HG02763 (cell line): ENCODE measurements around the gene C14orf93.
"Not testable (repeated sequence)": the region's sequence is repeated elsewhere in the genome, so short reads cannot be mapped to it uniquely, and the experiment has no call there.

ENCODE experiments used
- ATAC-seq: cut with Tn5 transposase; IDR thresholded peaks from one replicate; pipeline ENCODE4 v1.9.1; 2021; ENCODE audit warnings: mild to moderate bottlenecking, moderate library complexity; ENCODE audit not compliant: unreplicated experiment

The C14orf93 gene

DNA sequence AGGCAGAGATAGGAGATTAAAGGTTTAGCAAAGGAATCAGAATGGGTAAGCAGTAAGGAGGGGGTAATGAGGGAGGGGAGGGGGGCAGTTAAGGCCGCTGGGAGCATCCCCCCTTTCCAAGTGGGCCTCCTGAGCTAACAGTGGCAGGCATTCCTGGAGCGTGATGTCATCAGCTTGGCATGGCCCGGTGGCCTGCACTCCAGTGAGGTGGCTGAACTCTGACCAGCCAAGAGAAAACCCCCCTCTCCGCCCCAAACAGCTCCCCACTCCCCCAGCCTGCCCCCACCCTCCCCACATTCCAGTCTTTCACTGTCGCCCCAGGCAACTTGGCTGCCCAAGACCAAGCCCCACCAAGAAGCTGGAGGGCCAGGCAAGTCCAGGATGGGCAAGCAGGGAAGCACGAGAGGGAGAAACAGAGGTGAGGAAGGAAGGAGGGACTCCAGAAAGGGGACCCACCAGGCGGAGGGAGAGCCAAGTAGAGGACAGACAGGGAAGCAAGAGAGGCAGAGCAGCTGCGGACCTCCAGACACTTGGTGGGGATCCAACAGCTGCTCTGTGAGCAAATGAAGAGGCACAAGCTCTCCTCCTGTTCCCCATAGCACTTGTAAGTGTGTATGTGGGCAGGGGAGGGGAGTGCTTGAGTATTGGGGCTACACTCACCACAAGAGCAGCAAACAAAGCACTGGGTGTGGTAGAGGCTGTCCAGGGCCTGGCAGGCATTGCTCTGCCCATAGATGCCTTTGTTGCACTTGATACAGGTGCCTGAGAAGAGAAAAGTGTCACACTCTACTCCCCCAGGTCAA is 32.1 kb downstream of the C14orf93 start:
- no peak for ATAC-seq

DNA sequence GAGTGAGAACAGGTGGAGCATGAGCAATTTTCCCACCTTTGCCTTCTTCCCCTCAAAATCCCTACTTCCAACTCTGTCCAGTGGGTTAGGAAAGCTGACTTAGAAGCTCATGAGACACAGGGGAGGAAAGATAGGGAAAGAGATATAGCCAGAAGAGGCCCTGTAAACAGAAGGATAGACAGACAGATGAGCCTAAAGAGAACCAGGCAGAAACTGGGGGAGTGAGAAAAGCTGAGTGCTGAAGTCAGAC is 32.6 kb downstream of the C14orf93 start:
- ATAC-seq = no peak

DNA sequence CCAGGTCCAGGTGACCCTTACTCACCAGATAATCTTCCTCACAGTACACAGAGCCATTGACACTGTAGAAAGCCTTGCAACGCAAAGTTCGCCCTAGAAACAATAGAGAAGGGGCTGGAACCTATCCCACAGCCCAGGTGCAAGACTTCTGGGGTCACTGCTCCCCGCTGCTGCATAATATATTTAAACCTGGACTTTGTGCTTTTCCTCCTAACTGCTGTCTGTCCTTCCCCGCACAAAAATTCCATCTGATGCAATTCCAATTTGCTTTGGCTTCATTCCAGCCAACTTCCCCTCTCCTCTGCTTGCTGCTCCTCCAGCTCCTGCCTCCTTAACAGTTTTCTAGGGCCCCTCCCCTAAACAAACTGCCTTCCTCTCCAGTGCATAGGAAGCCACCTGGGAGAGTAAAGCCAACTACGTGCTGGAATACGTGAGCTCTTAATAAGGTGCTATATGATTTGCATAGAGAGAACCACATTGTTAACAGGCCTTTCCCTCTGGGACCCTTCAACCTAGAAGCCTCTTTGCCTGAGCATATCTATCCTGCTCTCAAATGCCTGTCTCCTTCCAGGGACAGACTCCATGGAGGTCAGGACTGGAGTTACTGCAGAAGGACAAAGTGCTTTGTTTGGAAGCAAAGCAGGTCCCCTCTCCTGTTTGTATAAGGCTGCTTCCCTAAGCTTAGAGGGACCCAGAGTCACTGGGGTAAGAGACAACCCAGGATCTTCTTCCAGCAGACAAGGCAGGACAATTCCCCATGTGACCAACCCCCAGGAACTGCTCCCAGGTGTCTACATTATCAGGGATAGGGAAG is 33.1 kb downstream of the C14orf93 start:
- no peak for ATAC-seq

DNA sequence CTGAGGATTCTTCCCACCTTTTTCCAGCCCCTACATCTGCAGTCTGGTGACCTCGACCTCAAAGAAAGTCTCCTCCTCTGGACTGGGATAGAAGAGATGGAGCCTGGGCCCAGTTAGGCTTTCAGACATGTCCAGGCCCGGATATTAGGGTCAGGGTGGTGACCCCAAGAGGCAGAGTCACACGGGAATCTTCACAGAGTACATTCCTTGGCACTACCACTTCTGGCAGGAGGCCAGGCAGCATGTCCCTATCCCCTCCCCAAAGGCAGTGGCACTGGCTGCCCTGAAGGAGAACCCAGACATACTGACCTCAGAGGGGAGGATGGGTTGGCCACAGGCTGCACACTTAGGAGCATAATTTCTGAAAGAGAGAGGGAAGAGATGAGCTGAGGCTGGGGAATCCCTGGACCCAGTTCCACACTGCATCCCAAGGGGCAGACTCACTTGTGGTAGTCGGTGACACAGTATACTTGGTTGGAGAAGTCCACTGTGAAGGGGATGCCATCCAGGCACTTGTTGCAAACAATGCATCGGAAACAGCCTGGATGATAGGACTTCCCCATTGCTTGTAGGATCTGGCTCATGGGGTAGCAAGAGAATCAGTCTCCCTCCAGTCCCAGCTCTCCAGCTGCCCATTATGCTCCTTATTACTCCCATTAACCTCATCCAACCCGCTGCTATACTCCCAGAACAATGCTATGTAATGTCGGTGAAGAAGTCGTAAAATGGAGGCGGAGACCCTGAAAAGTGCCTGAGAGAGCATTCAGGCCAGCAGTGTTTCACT is 35.2 kb downstream of the C14orf93 start:
- ATAC-seq = no peak

DNA sequence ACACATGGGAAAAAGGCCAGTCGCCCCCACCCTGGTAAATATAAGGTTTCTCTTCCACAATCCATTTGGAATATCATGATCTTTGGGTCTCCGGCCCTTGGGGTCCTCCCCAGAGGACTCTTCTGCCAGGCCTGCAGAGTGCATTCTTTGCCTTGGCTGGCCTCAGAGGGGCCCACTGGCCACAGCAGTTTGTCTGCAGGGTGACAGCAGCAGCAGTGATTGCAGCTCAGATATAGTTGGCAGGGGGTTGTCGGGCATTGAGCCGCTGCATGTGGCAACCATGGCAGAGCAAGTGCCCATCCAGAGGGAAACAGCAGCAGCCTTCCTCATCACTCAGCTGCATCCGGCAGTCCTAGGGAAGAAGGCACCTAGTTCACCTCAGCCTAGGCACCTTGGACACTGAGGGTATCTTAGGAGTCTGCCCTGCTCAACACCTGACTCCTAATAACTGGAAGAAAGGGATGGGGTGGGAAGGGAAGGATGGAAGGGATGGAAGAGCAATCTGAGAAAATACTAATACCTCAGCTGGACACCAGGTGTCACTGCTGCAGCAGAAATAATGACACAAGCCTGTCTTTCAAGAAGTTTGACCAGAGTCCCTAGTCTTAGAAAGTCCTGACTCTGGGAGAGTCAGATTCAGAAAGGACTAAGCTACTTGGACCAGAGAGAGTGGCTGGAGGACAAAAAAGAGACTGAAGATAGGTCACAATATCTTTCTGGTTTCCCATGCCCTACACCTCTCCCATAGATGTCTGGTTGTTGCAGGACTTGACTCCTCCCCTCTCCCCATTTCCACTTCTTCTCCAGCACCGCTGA is 36.5 kb downstream of the C14orf93 start:
- no peak for ATAC-seq

DNA sequence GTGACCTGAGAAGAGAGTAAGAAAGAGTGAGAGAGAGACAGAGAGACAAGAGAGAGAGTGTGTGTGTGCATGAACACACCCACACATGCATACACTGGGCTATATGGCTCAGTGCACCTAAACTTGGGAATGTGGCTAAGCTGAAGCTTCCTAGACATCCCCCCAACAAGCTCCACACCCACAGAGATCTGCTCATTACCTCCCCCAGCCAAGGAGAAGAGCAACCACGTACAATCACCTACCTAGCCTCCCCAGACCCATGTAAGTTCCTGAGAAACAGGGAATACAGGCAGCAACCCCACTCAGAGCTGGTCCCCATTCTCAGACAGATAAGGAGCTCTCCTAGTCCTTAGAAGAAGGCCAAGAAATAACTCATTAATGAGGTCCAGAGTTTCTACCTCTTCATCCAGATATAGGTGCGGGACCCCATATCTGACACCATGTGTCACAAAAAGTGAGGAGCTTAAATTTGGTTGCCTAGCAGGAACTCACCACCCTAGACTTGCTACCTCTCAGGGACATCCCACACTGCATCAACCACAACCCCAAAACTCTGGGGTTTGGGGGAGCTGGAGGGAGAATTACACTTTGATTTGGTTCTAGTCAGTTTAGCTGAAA is 37.5 kb downstream of the C14orf93 start:
- no peak for ATAC-seq

DNA sequence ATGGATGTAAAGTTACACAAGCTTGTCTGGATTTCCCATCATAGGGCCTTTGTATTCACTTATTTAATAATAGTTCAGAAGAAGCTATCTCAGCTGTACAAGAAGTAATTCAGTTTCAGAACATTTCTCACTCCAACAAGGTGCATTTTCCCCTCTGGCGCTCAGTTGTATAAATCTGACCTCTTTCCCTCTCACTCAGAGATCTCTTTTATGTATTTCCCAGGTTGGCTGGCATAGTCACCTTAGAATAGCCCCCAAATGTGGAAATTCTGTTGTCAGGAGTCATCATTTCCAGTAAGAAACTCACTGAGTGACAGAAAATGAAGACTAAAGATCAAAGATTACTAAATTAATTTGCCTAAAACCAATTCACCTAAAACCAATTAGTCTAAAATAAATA is 38.8 kb downstream of the C14orf93 start:
- no peak for ATAC-seq

DNA sequence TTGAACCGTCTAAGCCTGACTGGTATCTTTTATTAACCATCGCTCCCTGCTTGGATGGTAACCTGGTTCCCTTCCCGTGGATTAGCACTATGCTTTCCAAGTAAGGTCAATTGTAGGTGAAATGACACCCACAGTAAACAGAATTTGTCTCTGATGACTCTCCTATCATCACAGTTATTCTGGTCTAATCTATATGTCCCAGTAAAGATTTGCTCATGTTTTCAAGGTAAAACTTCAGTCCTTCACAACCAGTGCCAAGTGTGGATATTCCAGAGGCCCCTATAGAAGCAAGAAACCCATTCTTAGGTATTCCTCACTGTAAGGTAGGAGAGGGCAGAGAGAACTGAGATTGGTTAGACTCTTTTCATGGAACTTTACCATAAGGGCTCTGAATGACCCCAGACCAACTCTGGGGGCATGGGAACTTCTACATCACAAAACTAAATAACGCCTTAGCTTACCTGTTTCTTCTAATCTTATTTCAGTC is 43.1 kb downstream of the C14orf93 start:
- no peak for ATAC-seq

DNA sequence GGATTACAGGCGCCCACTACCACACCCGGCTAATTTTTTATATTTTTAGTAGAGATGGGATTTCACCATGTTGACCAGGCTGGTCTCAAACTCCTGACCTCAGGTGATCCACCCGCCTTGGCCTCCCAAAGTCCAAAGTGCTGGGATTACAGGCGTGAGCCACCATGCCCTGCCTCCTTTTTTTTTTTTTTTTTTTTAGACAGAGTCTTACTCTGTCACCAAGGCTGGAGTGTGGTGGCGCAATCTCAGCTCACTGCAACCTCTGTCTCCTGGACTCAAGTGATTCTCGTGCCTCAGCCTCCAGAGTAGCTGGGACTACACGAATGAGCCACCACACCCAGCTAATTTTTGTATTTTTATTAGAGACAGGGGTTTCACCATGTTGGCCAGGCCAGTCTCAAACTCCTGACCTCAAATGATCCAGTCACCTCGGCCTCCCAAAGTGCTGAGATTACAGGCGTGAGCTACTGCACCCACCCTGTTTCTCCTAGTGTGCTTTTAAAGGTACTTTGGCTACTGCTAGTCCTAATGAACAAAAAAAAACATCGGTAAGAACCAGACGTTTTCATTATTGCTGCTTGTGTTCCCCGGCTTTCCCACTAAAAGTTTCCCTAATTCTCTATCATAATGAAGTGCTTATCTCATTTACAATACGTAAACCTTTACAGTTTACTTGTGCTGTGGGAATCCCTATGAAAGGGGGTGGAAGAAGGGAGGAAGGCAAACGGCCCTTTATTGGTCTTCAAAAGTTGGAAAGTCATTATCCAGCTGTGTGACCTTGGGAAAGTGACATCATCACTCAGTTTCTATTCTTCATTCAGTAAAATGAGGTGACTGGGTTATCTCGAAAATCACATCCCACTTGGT is 43.8 kb downstream of the C14orf93 start:
- ATAC-seq = not testable (repeated sequence)

DNA sequence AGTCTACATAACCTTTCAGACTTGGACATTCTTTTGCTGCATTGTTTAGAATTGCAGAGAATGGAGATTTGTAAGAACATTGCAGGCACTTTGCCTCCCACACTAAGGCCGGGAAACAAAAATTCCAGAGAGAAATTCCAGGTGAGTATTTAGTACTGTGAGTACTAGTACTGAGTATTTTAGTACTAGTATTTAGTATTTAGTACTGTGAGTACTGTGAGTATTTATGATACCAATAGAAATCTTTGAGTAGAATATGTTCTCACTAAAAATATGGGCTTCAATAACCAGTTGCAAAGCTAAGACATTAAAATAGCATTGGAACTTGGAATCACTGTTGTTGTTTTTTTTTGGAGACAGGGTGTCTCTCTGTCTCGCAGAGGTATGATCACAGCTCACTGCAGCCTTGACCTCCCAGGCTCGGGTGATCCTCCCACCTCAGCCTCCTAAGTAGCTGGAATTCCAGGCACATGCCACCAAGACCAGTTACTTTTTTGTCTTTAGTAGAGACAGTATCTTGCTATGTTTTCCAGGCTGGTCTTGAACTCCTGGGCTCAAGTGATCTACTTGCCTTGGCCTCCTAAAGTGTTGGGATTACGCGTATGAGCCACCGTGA is 47.8 kb downstream of the C14orf93 start:
- no peak for ATAC-seq

DNA sequence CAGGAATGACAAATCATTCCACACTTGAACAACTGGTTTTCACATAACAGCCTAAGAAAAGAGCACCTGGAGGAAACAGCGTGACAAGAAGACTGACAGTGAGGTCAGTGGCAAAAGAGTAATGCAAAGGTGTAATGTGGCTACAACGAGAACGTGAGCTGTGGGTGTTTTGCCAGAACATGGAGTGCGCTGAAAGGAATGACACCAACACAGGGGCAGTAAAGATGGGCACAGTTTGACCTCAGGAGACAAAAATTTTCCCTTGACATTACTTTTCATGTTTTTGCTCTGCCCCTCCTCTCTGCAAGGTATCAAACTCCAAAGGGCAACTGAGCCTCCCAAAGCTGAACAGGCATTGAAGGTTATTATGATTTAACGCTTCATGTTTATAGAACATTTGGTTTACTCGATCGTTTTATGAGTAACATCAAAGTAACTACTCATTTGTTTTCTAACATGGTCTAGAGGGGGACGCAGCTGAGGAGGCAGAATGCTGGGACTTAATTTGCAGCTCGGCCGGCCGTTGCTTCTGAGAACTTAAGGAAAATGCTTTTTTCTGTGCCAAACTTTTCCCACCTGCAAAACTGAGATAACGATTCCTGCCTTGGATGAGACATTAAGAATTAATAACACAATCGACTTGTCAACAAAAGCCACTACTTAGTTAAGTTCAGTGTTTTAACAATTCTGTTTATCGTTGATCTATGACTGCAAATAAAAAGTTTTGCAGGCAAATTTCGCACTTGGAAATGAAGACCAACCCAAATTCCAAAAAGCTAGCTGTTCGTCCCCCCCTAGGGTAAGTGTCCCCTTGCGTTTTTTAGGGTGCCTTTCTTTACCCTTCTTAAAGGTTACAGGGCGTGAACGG is 54.0 kb downstream of the C14orf93 start:
- ATAC-seq = no peak

DNA sequence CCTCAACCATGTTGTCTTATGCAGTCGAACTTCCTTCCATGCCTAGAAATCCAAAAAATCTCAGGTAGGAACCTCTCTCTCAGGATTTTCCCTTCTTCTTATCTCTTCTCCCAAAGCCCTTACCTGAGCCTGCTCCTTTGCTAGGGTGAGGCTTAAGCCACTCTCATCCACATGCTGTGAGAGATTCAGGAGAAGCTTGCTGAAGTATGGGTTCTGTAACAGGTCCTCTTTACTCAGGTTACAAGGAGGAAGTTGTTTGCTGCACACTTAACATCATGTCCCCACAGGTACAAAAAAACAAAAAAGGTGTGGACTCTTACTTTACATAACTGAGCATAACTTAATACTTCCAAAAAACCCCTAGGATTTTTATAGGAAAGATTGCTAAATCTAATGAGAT is 57.5 kb downstream of the C14orf93 start:
- ATAC-seq = no peak

DNA sequence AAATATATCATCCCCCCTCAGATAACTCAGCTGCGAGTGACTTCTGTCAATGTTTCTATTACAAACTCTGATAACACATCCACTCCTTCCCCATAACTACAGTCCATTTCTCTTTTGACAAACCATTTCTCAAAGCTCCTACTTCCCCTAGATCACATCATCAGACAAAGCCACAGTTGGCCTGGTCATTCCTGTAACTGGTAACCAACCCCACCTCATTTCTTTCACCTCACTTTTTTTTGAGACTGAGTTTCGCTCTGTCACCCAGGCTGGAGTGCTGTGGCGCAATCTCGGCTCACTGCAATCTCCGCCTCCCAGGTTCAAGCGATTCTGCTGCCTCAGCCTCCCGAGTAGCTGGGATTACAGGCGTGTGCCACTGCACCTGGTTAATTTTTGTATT is 58.1 kb downstream of the C14orf93 start:
- ATAC-seq = not testable (repeated sequence)

DNA sequence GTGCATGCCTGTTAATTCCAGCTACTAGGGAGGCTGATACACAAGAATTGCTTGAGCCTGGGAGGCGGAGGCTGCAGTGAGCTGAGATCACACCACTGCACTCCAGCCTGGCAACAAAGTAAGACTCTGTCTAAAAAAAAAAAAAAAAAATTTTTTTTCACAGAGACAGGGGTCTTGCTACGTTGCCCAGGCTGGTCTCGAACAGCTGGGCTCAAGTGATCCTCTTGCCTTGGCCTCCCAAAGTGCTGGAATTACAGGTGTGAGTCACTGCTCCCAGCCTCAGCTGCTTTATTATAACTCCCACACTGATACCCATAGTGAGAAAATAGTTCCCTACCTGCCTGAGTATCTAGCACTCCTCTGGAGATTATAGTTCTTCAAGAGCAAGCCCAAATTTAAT is 64.3 kb downstream of the C14orf93 start:
- ATAC-seq = no peak

DNA sequence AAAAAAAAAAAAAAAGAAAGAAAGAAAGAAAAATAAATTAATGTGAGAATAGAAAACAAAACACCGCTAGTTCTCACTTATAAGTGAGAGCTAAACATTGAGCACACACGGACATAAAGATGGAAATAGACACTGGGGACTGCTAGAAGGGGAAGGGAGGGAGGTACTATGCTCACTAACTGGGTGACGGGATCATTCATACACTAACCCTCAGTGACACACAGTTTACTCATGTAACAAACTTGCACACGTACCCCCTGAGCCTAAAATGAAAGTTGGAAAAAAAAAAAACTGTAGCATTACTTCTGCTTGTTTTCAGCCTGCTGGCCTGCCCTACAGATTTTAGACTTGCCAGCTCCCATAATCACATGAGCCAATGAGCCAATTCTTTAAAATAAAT is 70.3 kb downstream of the C14orf93 start:
- ATAC-seq = no peak
